Measurements from ENCODE around the gene TACR1. TPM values are rescaled to one million over a fixed set of nuclear protein-coding genes. Genes with fewer than 3 reads are reported as not detected.

The TACR1 gene
- total RNA-seq, 1 experiment from 2014 or later = not detected

GRCh38 chr2:75138528-75138927, 60.8 kb downstream of the TACR1 start:
- BruUV-seq (replicated peaks) = no TSS peak
- TF ChIP-seq, protein P1, sequence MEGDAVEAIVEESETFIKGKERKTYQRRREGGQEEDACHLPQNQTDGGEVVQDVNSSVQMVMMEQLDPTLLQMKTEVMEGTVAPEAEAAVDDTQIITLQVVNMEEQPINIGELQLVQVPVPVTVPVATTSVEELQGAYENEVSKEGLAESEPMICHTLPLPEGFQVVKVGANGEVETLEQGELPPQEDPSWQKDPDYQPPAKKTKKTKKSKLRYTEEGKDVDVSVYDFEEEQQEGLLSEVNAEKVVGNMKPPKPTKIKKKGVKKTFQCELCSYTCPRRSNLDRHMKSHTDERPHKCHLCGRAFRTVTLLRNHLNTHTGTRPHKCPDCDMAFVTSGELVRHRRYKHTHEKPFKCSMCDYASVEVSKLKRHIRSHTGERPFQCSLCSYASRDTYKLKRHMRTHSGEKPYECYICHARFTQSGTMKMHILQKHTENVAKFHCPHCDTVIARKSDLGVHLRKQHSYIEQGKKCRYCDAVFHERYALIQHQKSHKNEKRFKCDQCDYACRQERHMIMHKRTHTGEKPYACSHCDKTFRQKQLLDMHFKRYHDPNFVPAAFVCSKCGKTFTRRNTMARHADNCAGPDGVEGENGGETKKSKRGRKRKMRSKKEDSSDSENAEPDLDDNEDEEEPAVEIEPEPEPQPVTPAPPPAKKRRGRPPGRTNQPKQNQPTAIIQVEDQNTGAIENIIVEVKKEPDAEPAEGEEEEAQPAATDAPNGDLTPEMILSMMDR (IDR thresholded peaks at IDR 0.05; ENCODE audit: unreplicated experiment) = no peak
- intact Hi-C loops (cut with micrococcal nuclease; ENCODE audit: unreplicated experiment) = no loop called here
- no peaks in the 10 kb centered on the region for H3K4me1 Mint-ChIP-seq (ENCODE audit: low read depth, unreplicated experiment)
- H3K4me3 Mint-ChIP-seq (ENCODE audit: low read depth, unreplicated experiment) = no peak overlapping the region
- H3K9me3 Mint-ChIP-seq (ENCODE audit: low read depth, unreplicated experiment) = no peaks in the 10 kb centered on the region
- H3K36me3 Mint-ChIP-seq (ENCODE audit: insufficient read depth, unreplicated experiment) = no peaks in the 10 kb centered on the region
- CTCF ChIA-PET = no interaction called here
- no peak overlapping the region for H3K27ac Mint-ChIP-seq (ENCODE audit: unreplicated experiment)
- DNase-seq = no peak
- peaks cover 47% of the 10 kb centered on the region for H3K27me3 Mint-ChIP-seq (ENCODE audit: unreplicated experiment)

GRCh38 chr2:75135776-75136400, 63.4 kb downstream of the TACR1 start:
- Mint-ChIP-seq H3K27me3 (ENCODE audit: unreplicated experiment) (peaks cover 20% of the 10 kb centered on the region), H3K9me3 (ENCODE audit: low read depth, unreplicated experiment) (no peaks in the 10 kb centered on the region), H3K36me3 (ENCODE audit: insufficient read depth, unreplicated experiment) (no peaks in the 10 kb centered on the region), H3K4me3 (ENCODE audit: low read depth, unreplicated experiment) (no peak overlapping the region), H3K27ac (ENCODE audit: unreplicated experiment) (no peak overlapping the region), H3K4me1 (ENCODE audit: low read depth, unreplicated experiment) (no peaks in the 10 kb centered on the region)
- CTCF ChIA-PET = no interaction called here
- no peak for DNase-seq
- TF ChIP-seq, protein P1 (IDR thresholded peaks at IDR 0.05; ENCODE audit: unreplicated experiment) = no peak
- intact Hi-C loops (cut with micrococcal nuclease; ENCODE audit: unreplicated experiment) = no loop called here
- BruUV-seq (replicated peaks) = no TSS peak

DNA sequence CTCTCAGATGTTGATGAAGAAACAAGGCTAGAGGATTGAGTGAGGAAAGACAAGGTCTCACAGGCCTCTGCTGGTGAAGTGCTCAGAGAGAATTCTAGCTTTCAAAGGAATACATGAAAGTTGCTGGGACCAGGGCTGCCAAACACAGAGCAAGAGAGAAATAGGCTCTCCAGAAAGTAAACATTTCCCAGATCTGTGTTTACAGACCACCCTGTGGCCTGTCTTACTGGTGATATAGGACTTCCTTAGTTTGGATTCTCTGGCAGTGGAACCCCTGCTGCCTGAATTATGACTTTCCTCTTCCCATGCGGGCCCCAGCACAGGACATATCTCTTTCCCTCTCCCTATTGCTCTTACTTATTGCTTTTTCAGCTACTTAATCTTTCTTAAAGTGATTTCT, 64.5 kb downstream of the TACR1 start:
- Mint-ChIP-seq H3K4me3 (ENCODE audit: low read depth, unreplicated experiment) (no peak overlapping the region), H3K36me3 (ENCODE audit: insufficient read depth, unreplicated experiment) (no peaks in the 10 kb centered on the region), H3K4me1 (ENCODE audit: low read depth, unreplicated experiment) (no peaks in the 10 kb centered on the region), H3K27ac (ENCODE audit: unreplicated experiment) (no peak overlapping the region), H3K9me3 (ENCODE audit: low read depth, unreplicated experiment) (no peaks in the 10 kb centered on the region), H3K27me3 (ENCODE audit: unreplicated experiment) (peaks cover 10% of the 10 kb centered on the region)
- BruUV-seq (replicated peaks) = no TSS peak
- no peak for DNase-seq
- TF ChIP-seq, protein P1 (IDR thresholded peaks at IDR 0.05; ENCODE audit: unreplicated experiment) = no peak
- CTCF ChIA-PET = no interaction called here
- intact Hi-C loops (cut with micrococcal nuclease; ENCODE audit: unreplicated experiment) = no loop called here

DNA sequence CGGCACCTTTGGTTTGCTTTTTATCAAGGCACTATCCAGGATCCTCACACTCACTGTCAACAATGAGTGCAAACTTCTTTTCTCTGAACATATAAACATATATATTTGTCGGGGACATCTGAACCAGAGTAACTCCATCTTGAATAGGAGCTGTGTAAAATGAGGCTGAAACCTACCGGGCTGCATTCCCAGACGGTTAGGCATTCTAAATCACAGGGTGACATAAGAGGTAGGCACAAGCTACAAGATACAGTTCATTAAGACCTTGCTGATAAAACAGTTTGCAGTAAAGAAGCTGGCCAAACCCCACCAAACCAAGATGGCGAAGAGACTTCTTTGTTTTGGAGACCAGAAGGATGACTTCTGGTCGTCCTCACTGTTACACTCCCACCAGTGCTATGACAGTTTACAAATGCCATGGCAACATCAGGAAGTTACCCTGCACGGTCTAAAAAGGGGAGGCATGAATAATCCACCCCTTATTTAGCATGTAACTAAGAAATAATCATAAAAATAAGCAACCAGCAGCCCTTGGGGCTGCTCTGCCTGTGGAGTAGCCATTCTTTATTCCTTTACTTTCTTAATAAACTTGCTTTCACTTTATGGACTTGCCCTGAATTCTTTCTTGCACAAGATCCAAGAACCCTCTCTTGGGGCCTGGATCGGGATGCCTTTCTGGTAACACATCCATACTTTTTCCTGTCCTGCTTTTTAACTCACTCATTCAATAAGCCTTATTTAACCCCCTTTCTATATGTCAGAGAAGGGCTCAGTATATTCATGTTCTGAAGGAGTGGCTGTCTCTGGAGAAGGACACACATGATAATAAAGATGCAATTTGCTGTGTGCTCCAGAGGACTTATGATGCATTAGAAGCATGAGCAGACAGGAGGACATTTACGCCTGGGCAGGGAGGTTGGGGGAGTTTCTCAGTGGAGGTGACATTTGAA, 65.4 kb downstream of the TACR1 start:
- no peaks in the 10 kb centered on the region for H3K4me1 Mint-ChIP-seq (ENCODE audit: low read depth, unreplicated experiment)
- intact Hi-C loops (cut with micrococcal nuclease; ENCODE audit: unreplicated experiment) = no loop called here
- H3K27me3 Mint-ChIP-seq (ENCODE audit: unreplicated experiment) = peaks cover under 1% of the 10 kb centered on the region

More for the DNA sequence above, 65.4 kb downstream of the TACR1 start:
- Mint-ChIP-seq H3K4me3 (ENCODE audit: low read depth, unreplicated experiment) (no peak overlapping the region), H3K9me3 (ENCODE audit: low read depth, unreplicated experiment) (no peaks in the 10 kb centered on the region), H3K27ac (ENCODE audit: unreplicated experiment) (no peak overlapping the region), H3K36me3 (ENCODE audit: insufficient read depth, unreplicated experiment) (no peaks in the 10 kb centered on the region)
- BruUV-seq (replicated peaks) = no TSS peak
- no peak for DNase-seq
- TF ChIP-seq, protein P1 (IDR thresholded peaks at IDR 0.05; ENCODE audit: unreplicated experiment) = no peak
- CTCF ChIA-PET = no interaction called here
